HepG2 (cell line): Measurements from ENCODE around the gene TM4SF1.

Source experiments
- CHD4 ChIP-seq: fragments of 200-600 bp; sonication (generic); IDR thresholded peaks from 2 replicates; pipeline ENCODE4 v1.7.0; 2017; ENCODE audit warnings: mild to moderate bottlenecking, low read length, borderline replicate concordance
- FOSL1 ChIP-seq: sonication (generic); formaldehyde crosslinking; IDR thresholded peaks from 2 replicates; pipeline ENCODE4 v1.9.0; 2021; ENCODE audit warnings: missing genetic modification reagents, borderline replicate concordance
- GABPA ChIP-seq, 2 experiments: IDR thresholded peaks; 2 replicates each; pipeline ENCODE4 v1.6.1; 2011 to 2016; ENCODE audit warnings: low read depth in 2 of 2, low read length in 1 of 2, missing biosample characterization in 1 of 2, missing genetic modification characterization in 1 of 2
- MZF1 ChIP-seq: sonication (generic); formaldehyde crosslinking; IDR thresholded peaks from 2 replicates; pipeline ENCODE4 v1.8.1; 2023; ENCODE audit warnings: mild to moderate bottlenecking, missing genetic modification reagents, borderline replicate concordance
- NR2C2 ChIP-seq: sonication (generic); formaldehyde crosslinking; IDR thresholded peaks from 2 replicates; pipeline ENCODE4 v1.4.0; 2020; ENCODE audit warnings: missing genetic modification reagents, mild to moderate bottlenecking, moderate library complexity, borderline replicate concordance
- TCF7L2 ChIP-seq: IDR thresholded peaks from 2 replicates; pipeline ENCODE4 v1.6.1; 2011; ENCODE audit warnings: mild to moderate bottlenecking, low read depth, low read length, moderate library complexity
- ZNF790 ChIP-seq: sonication (generic); formaldehyde crosslinking; IDR thresholded peaks from 2 replicates; pipeline ENCODE4 v1.8.0; 2022; ENCODE audit warnings: missing genetic modification reagents, mild to moderate bottlenecking, borderline replicate concordance
- ZSCAN25 ChIP-seq: sonication (generic); formaldehyde crosslinking; IDR thresholded peaks from 2 replicates; pipeline ENCODE4 v1.8.0; 2022; ENCODE audit warnings: mild to moderate bottlenecking, missing genetic modification reagents
- TF ChIP-seq, protein P1 (sequence below): sonication (generic); formaldehyde crosslinking; IDR thresholded peaks from 2 replicates; pipeline ENCODE4 v1.4.0; 2020; ENCODE audit warnings: missing genetic modification reagents, borderline replicate concordance

DNA sequence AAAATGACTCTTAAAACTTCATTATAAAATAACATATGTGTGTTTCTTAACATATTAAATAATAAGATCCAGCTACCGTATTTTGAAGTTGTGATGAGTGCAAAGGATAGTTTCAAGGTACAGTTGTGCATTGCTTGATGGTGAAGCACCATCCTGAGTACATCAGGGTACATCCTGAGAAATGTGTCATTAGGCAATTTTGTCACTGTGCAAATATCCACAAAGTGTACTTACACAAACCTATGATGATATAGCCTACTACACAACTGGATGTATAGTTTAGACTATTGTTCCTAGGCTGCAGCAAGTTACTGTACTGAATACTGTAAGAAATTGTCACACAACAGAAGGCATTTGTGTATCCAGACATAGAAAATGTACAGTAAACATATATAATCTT lies 20.8 kb upstream of the TM4SF1 start:
- no peak for TF ChIP-seq NR2C2
- no peak for TF ChIP-seq FOSL1
- no peak for TF ChIP-seq ZSCAN25 (CRISPR knock-in tag)
- no peak for TF ChIP-seq ZNF790 (CRISPR knock-in tag)
- TF ChIP-seq, protein P1, sequence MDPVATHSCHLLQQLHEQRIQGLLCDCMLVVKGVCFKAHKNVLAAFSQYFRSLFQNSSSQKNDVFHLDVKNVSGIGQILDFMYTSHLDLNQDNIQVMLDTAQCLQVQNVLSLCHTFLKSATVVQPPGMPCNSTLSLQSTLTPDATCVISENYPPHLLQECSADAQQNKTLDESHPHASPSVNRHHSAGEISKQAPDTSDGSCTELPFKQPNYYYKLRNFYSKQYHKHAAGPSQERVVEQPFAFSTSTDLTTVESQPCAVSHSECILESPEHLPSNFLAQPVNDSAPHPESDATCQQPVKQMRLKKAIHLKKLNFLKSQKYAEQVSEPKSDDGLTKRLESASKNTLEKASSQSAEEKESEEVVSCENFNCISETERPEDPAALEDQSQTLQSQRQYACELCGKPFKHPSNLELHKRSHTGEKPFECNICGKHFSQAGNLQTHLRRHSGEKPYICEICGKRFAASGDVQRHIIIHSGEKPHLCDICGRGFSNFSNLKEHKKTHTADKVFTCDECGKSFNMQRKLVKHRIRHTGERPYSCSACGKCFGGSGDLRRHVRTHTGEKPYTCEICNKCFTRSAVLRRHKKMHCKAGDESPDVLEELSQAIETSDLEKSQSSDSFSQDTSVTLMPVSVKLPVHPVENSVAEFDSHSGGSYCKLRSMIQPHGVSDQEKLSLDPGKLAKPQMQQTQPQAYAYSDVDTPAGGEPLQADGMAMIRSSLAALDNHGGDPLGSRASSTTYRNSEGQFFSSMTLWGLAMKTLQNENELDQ (CRISPR knock-in tag), result no peak
- TF ChIP-seq TCF7L2, result no peak
- TF ChIP-seq GABPA (IDR thresholded peaks at IDR 0.05; ENCODE audit: low read depth, low read length), result no peak
- no peak for TF ChIP-seq GABPA (CRISPR knock-in tag; IDR thresholded peaks at IDR 0.05; ENCODE audit: low read depth)
- no peak for TF ChIP-seq CHD4
- TF ChIP-seq MZF1 (CRISPR knock-in tag), result no peak
